Esophagus squamous epithelium (tissue), 5 donors: Measurements from ENCODE around the gene GBP3. TPM values are rescaled to one million over a fixed set of nuclear protein-coding genes. Genes with fewer than 3 reads are reported as not detected.

Source experiments
- DNase-seq: peaks from one replicate; lab custom pipeline; 2025; lab: John Stamatoyannopoulos, UW
- H3K27ac ChIP-seq, 4 donors: fragments of 200-600 bp; sonication (generic); one replicate each; pipeline ENCODE4 v1.5.1; 2016 to 2019; ENCODE audit warnings: mild to moderate bottlenecking in 1 of 4
- H3K27me3 ChIP-seq, 4 donors: fragments of 200-600 bp; sonication (generic); 1 replicate in 3 of 4; 2 replicates in 1 of 4; pipeline versions ENCODE4 v1.5.1 to v1.6.0; 2017 to 2021; ENCODE audit warnings: antibody characterized with exemption in 1 of 4
- H3K36me3 ChIP-seq, 3 donors: fragments of 200-600 bp; sonication (generic); one replicate each; pipeline ENCODE4 v1.5.1; 2016 to 2019
- H3K4me1 ChIP-seq, 3 donors: fragments of 200-600 bp; sonication (generic); one replicate each; pipeline ENCODE4 v1.5.1; 2017 to 2019
- H3K4me3 ChIP-seq, 4 donors: fragments of 200-600 bp; sonication (generic); 1 replicate in 3 of 4; 2 replicates in 1 of 4; pipeline ENCODE4 v1.5.1; 2016 to 2019; ENCODE audit warnings: mild to moderate bottlenecking in 2 of 4, moderate library complexity in 1 of 4
- H3K9me3 ChIP-seq, 3 donors: fragments of 200-600 bp; sonication (generic); one replicate each; pipeline ENCODE4 v1.5.1; 2016 to 2019
- POLR2A ChIP-seq, 4 donors: fragments of 450-650 bp; IDR thresholded peaks; one replicate each; pipeline ENCODE4 v1.6.1; 2017; ENCODE audit warnings: antibody characterized with exemption in 4 of 4, mild to moderate bottlenecking in 4 of 4, moderate library complexity in 3 of 4
- WGBS, 2 donors: methylation state at CpG; one replicate each; pipeline ENCODE4 v1.1.5; 2018; 5-methylcytosine and 5-hydroxymethylcytosine counted together
- intact Hi-C: fragments of 100-400 bp; cut with DNase I; formaldehyde crosslinking; loops from one replicate; pipeline ENCODE4 v1.15.0; 2022
- total RNA-seq, 4 donors: library from RNA; depleted of rRNA; stranded (reverse); fragments of >200 nt; gene quantifications; one replicate each; pipeline ENCODE4 v1.1.0, GENCODE V29; 2016
- TF ChIP-seq, protein P1 (sequence below), 6 experiments: fragments of 450-650 bp in 4 of 6; fragments of 200-600 bp in 2 of 6; sonication (generic) in 2 of 6; IDR thresholded peaks; one replicate each; pipeline ENCODE4 v1.5.1; 2016 to 2019; ENCODE audit warnings: antibody characterized with exemption in 6 of 6, mild to moderate bottlenecking in 4 of 6, moderate library complexity in 4 of 6
- donor health status: DM: yes; HTN: yes; CAD: no.

The GBP3 gene
- total RNA-seq, 4 donors from 2014 or later: 9.6 to 16.7 (median 12.9) TPM

DNA sequence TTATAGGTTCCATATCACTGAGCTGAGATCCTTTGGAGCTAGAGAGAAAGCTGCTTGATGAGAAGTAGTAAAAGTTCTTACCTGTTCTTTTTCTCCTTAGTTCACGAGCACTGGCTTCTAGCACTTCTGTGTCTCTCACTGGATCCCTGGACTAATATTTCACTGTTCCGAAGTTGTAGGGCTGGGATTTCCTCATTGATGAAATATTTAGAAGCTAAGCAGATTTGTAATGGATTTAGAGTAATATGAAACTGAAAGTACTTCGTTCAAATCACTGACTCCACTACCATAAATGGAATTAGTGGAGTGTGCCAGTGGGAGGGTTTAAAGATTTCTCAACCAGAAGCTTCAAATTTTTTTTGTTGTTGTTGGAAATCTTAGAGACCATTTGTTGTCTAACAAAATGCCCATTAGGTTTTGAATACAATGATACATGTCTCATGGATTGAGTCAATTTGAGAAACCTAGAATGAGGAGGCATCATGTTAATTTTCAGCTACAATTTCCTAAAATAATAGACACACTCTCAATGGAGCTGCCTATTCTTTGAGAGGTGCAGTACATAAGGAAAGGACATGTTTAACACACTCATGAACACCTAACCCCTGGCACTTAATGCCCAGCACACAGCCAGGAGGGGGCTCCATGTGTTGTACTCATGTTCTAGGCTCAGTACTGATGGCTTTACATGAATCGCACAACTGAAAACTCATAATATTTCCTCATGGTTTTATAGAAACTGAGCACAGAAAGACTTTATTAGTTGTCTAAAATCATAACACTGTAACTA is 42.6 kb upstream of the GBP3 start, which contains the start of gene GBP1:
TSS of gene GBP1 (minus strand) at position 130 of the 790 bp plus-strand sequence. CDS start 1,974 bp downstream, outside the sequence.
- peaks cover 4 to 52% (median 17%) of the 10 kb centered on the region in 3 donors for H3K4me1 ChIP-seq
- WGBS, 2 donors: 17 to 23% methylated on average over 4 of the region's 4 CpGs
- DNase-seq: no peak

DNA sequence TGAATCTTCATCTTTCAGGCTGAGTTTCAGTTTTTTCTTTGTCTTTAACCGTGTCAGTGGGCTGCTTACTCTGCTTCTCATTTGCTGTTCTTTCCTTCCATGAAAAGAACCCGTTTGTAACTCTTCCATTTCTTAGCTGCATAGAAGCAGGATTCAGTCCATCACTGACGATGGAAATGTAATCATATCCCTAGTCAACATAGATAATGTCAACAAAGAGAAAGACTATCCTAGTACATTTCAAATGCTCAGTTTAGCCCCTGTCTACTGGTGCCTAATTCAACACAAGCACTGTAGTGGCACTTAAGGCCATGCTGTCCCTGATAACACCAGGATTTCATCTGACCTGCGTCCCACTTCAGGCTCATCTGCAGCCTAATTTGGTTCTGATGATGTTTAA is 42.0 kb upstream of the GBP3 start:
- intact Hi-C loops: no loop called here
- Histone ChIP-seq H3K36me3 (peaks cover 0 to 7% (median 0%) of the 10 kb centered on the region in 3 donors), H3K4me3 (peak overlapping the region; percentile 39 to 74 (median 52)), H3K9me3 (no peaks in the 10 kb centered on the region), H3K27ac (peak overlapping the region; percentile 79 to 91 (median 88)), H3K27me3 (no peaks in the 10 kb centered on the region), H3K4me1 (peaks cover 4 to 54% (median 19%) of the 10 kb centered on the region in 3 donors)
- DNase-seq: no peak
- TF ChIP-seq, protein P1, sequence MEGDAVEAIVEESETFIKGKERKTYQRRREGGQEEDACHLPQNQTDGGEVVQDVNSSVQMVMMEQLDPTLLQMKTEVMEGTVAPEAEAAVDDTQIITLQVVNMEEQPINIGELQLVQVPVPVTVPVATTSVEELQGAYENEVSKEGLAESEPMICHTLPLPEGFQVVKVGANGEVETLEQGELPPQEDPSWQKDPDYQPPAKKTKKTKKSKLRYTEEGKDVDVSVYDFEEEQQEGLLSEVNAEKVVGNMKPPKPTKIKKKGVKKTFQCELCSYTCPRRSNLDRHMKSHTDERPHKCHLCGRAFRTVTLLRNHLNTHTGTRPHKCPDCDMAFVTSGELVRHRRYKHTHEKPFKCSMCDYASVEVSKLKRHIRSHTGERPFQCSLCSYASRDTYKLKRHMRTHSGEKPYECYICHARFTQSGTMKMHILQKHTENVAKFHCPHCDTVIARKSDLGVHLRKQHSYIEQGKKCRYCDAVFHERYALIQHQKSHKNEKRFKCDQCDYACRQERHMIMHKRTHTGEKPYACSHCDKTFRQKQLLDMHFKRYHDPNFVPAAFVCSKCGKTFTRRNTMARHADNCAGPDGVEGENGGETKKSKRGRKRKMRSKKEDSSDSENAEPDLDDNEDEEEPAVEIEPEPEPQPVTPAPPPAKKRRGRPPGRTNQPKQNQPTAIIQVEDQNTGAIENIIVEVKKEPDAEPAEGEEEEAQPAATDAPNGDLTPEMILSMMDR (IDR thresholded peaks at IDR 0.05): no peak
- no peak for TF ChIP-seq POLR2A (IDR thresholded peaks at IDR 0.05)
- WGBS, 2 donors: 1 to 2% methylated on average over 4 of the region's 4 CpGs

More for the DNA sequence above, 42.6 kb upstream of the GBP3 start, which contains the start of gene GBP1:
- H3K9me3 ChIP-seq: no peaks in the 10 kb centered on the region
- TF ChIP-seq POLR2A (IDR thresholded peaks at IDR 0.05): peak in 1 of 4 donors; percentile 57
- TF ChIP-seq, protein P1 (IDR thresholded peaks at IDR 0.05): no peak
- intact Hi-C loops: no loop called here
- peak within 1 kb of the TSS; percentile 79 to 91 (median 88) for H3K27ac ChIP-seq
- peaks cover 0 to under 1% (median 0%) of the 10 kb centered on the region in 3 donors for H3K36me3 ChIP-seq
- H3K27me3 ChIP-seq: no peaks in the 10 kb centered on the region
- H3K4me3 ChIP-seq: peak within 1 kb of the TSS; percentile 39 to 74 (median 52)

DNA sequence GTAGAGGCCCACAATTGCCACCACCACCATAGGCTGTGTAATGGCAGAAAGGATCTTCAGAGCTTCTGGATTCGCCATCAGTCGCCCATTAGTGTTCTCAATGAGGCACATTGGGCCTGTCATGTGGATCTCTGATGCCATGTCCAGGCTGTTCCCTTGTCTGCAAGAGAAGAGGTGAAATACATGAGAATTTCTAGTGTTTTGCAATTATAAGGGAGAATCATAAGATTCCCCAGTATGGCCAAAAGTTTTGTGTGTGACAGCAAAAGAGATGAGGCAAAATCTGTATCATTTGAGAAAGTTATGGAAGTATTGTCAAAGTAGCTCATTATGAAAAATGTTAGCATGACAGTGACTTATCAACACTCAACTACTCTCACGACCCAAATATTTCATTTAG is 40.4 kb upstream of the GBP3 start:
- H3K9me3 ChIP-seq: no peaks in the 10 kb centered on the region
- peaks cover 4 to 48% (median 19%) of the 10 kb centered on the region in 3 donors for H3K4me1 ChIP-seq
- intact Hi-C loops: no loop called here
- H3K27ac ChIP-seq: peak overlapping the region in 3 of 4 donors; percentile 88 to 91 (median 89)
- H3K27me3 ChIP-seq: no peaks in the 10 kb centered on the region
- peak overlapping the region in 1 of 4 donors; percentile 74 for H3K4me3 ChIP-seq
- TF ChIP-seq, protein P1 (IDR thresholded peaks at IDR 0.05): no peak
- TF ChIP-seq POLR2A (IDR thresholded peaks at IDR 0.05): no peak
- H3K36me3 ChIP-seq: peaks cover 0 to 20% (median under 1%) of the 10 kb centered on the region in 3 donors
- no peak for DNase-seq
- 82 to 89% methylated on average over 3 of the region's 3 CpGs for WGBS, 2 donors

DNA sequence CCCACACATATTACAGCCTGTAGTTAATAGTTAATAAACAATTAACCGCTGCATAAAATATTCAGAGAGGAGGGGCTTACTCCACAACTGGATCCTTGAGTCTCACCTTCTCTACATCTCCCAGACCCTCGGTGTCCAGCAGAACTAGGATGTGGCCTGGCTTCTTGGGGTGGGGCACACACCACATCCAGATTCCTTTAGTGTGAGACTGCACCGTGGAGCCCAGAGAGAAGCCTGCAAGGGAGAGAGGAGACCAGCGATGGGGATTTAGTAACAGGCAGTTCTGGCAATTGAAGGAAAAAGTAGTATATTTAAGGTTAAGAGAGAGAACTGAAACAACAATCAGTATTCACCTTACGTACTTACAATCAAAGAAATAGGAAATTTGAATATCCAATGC is 37.4 kb upstream of the GBP3 start:
- Histone ChIP-seq H3K4me3 (no peak overlapping the region), H3K27ac (no peak overlapping the region), H3K36me3 (peaks cover 0 to 50% (median 10%) of the 10 kb centered on the region in 3 donors), H3K9me3 (no peaks in the 10 kb centered on the region), H3K27me3 (no peaks in the 10 kb centered on the region), H3K4me1 (peaks cover 4 to 42% (median 13%) of the 10 kb centered on the region in 3 donors)
- intact Hi-C loops: no loop called here
- no peak for TF ChIP-seq POLR2A (IDR thresholded peaks at IDR 0.05)
- TF ChIP-seq, protein P1 (IDR thresholded peaks at IDR 0.05): no peak
- 98 to 100% methylated on average over 3 to 5 of the region's 5 CpGs for WGBS, 2 donors
- DNase-seq: no peak

DNA sequence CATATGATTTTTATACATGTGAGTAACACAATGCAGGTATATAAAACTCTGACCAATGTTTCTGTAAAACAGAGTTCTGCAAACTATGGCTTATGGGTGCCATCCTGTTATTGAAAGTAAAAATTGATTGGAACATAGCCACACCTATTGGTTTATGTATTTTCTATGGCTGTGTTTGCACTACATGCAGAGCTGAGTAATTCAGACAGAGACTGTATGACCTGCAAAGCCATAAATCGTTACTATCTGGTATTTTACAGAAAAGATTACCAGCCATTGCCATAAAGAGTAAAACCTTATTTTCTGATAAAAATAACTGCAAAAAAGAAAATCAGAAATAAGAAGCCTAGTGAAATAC is 29.3 kb upstream of the GBP3 start:
- intact Hi-C loops: no loop called here
- H3K4me1 ChIP-seq: peaks cover 0 to 28% (median 8%) of the 10 kb centered on the region in 3 donors
- DNase-seq: no peak
- H3K27me3 ChIP-seq: no peaks in the 10 kb centered on the region
- H3K36me3 ChIP-seq: peaks cover 0 to 67% (median 17%) of the 10 kb centered on the region in 3 donors
- H3K27ac ChIP-seq: no peak overlapping the region
- H3K9me3 ChIP-seq: no peaks in the 10 kb centered on the region
- no peak overlapping the region for H3K4me3 ChIP-seq
- WGBS, 2 donors: 80 to 96% methylated on average over 1 of the region's 1 CpG
- TF ChIP-seq, protein P1 (IDR thresholded peaks at IDR 0.05): no peak
